IMR-90 (cell line): ENCODE data around the gene NDFIP2.
"Not testable (repeated sequence)": the region's sequence is repeated elsewhere in the genome, so short reads cannot be mapped to it uniquely, and the experiment has no call there.

ENCODE experiments used
- BHLHE40 ChIP-seq: fragments of 150-350 bp; IDR thresholded peaks from 2 replicates; pipeline ENCODE4 v1.6.1; 2016; ENCODE audit warnings: mild to moderate bottlenecking, low read depth, low read length
- CEBPB ChIP-seq: IDR thresholded peaks from 2 replicates; pipeline ENCODE4 v1.6.1; 2012; ENCODE audit warnings: low read depth, low read length, improper control_type of control experiment
- CTCF ChIP-seq: conservative IDR thresholded peaks from 2 replicates; pipeline ENCODE4 v1.5.1; 2012; ENCODE audit warnings: mild to moderate bottlenecking, low read depth, low read length, improper control_type of control experiment
- ELK1 ChIP-seq: fragments of 150-350 bp; IDR thresholded peaks from 2 replicates; pipeline ENCODE4 v1.6.1; 2016; ENCODE audit warnings: low read depth, mild to moderate bottlenecking, low read length, moderate library complexity, borderline replicate concordance
- FOS ChIP-seq: fragments of 150-350 bp; IDR thresholded peaks from 2 replicates; pipeline ENCODE4 v1.6.1; 2016; ENCODE audit warnings: low read depth, low read length
- MAZ ChIP-seq: IDR thresholded peaks from 2 replicates; pipeline ENCODE4 v1.6.1; 2012; ENCODE audit warnings: low read depth, mild to moderate bottlenecking, low read length, improper control_type of control experiment, moderate library complexity, borderline replicate concordance
- POLR2A ChIP-seq: IDR thresholded peaks from 2 replicates; pipeline ENCODE4 v1.6.1; 2012; ENCODE audit warnings: mild to moderate bottlenecking, low read depth, low read length
- RAD21 ChIP-seq: IDR thresholded peaks from 2 replicates; pipeline ENCODE4 v1.6.1; 2012; ENCODE audit warnings: low read length, improper control_type of control experiment
- RCOR1 ChIP-seq: IDR thresholded peaks from 2 replicates; pipeline ENCODE4 v1.6.1; 2012; ENCODE audit warnings: mild to moderate bottlenecking, low read length, improper control_type of control experiment; ENCODE audit not compliant: insufficient replicate concordance
- RFX5 ChIP-seq: IDR thresholded peaks from 2 replicates; pipeline ENCODE4 v1.8.0; 2012; ENCODE audit warnings: low read depth, mild to moderate bottlenecking, low read length, moderate library complexity
- USF2 ChIP-seq: fragments of 150-350 bp; IDR thresholded peaks from 2 replicates; pipeline ENCODE4 v1.6.1; 2017; ENCODE audit warnings: mild to moderate bottlenecking, antibody characterized with exemption, low read length, low read depth

- not testable (repeated sequence) for TF ChIP-seq RCOR1, BHLHE40, CTCF, RFX5, POLR2A, RAD21, CEBPB, USF2, FOS, ELK1, MAZ
These were observed 119.2 kb downstream of the NDFIP2 start for GRCh38 chr13:79600146-79600545.
